Endometrial microvascular endothelial cells (primary cell): Measurements from ENCODE around the gene SCO1. TPM values are rescaled to one million over a fixed set of nuclear protein-coding genes. Genes with fewer than 3 reads are reported as not detected.
"Not testable (repeated sequence)": the region's sequence is repeated elsewhere in the genome, so short reads cannot be mapped to it uniquely, and the experiment has no call there.

ENCODE experiments used
- in situ Hi-C: cut with HindIII; loops from 2 replicates; pipeline ENCODE4 v1.10.0; 2017; ENCODE audit warnings: low sequenced_read_pairs, low pct_unique_long_range_greater_than_20kb; ENCODE audit errors: inconsistent ontology term
- total RNA-seq: library from RNA; depleted of rRNA; stranded (reverse); fragments of >200 nt; gene quantifications from one replicate; pipeline ENCODE4 v1.2.3, GENCODE V29; 2015; ENCODE audit errors: inconsistent ontology term

SCO1 gene
- total RNA-seq = 32.8 TPM

DNA sequence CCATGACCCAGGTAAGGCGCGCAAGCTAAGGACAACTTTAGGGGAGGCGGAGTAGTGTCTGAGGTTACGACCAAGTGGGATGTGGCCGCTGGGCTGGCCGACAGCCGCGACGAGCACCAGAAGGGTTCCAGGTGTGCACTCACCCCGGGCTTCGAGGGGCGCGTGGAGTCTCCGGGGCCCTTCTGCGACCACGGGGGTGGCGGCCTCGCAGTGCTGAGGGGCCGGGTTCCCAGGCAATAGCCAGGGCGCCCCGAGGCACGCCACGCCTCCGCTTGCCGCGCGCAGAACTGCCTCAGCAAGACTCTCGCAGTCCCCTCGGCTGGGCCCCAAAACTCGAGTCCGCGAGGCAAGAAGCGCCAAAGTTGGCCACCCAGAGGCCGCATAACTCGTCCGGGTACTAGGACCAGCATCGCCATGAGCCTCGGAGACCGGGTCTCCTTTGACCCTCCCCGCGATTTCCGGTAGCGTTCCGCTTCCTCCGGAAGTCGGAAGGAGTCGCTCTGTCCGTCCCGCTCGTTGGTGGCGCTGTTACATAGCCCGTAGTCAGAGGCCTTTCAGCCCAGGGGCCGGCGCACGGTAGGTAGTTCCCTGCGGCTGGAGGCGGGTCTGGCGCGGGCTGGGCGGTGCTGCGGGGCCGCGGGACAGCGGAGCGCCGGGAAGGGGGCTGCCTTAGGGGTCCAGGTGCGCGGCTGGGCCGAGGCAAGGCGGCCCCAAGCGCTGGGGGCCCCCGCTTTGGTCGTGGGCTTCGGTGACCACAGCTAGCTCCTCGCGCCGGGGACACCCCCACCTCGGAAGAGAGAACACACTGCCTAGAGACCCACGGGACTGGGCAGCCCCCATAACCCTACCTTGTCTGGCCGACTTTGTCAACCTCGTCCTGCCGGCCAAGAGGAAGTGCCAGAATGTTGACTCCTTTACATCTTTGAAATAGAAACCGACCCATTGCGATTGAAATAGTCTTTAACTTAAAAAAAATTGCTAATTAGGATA, at the start of gene SCO1, which contains the start of gene ADPRM:
Gene SCO1 (minus strand): TSS at position 442 of the 990 bp plus-strand sequence. CDS start 26 bp downstream, at position 416.
Gene ADPRM (plus strand): TSS at position 503 of the 990 bp plus-strand sequence. CDS start 7,333 bp downstream, outside the sequence.
- in situ Hi-C loops = no loop called here

DNA sequence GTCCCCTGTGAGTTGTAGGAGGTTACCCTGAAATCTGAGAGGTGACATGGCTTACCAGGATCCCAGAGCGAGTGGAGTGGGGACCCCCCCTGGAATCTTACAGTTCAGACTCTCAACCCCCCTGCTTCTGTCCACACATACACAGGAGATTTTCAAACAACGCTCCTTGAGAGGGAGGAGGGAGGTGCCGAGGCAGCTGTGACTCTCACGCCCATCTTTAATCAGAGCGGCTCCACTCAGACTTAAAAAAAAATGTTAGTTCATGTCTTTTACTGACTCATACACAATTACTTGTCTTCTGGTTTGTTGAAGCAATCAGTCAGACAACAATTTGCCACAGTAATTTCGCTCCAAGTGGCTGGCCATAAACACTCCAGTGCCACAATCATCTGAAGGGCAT, 47.9 kb upstream of the SCO1 start:
- in situ Hi-C loops = no loop called here

DNA sequence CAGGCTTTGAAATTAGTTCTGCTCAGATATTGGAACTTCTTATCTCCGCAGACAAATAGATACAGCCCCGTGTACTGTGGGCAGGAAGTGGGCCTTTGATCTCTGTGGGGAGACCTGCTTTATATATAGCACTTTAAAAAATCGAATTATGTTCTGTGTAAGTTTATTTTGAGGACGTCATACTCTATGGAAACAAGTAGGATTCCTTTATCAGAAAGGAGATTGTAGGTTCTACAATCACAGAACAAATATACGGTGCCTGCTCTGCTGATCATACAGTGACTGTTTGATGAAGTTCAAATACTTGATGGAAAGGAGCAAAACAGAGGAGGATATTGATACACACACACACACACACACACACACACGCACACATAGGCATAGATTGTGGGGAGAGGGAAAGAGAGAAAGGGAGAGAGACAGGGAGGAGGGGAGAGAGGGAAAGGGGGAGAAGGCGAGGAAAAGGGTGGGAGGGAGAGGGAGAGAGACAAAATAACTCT, 47.2 kb upstream of the SCO1 start:
- in situ Hi-C loops = no loop called here

DNA sequence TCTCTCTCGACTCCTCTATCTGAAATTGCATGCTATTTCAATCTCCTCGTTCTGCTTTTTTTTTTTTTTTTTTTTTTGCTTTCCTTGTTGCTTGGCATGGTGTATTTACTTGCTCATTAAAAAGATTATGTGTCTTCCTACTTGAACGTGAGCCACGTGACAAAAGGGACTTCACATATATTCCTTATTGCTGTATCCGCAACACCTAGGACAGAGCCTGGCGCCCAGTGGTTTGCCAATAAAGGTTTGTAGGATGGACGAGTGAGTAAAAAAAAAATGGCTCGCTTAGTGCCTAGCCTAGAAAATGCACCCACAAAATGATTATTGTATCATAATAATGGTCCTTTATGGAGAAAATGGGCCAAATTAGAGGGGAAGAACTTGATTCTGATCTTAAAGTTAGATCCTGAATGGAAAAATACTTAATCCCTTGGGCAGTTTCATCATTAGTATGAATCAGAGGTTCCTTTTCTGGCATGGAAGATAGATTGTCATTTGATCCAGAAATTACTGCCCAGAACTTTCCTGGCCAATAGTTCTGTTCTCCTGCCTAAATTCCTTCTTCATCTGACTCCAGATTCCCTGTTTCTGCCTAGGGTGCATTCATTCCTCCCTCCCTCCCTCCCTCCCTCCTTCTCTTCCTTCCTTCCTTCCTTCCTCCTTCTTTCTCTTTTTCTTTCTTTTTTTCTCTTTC, 46.1 kb upstream of the SCO1 start:
- in situ Hi-C loops = no loop called here

DNA sequence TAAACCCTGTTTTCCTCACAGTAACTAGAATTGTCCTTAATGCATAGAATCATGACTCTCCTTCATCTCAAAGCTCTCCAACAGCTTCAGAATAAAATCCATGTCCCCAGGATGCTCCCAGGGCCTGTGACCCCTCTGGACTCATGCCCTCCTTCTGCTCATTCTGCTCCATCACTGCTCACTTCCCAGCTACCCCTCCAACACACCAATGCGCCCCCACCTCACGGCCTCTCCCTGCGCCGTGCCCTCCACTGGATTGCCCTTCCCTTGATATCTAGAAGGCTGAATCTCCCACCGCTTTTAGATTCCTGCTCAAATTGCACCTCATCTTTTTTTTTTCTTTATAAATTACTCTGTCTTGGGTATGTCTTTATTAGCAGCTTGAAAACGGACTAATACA, 45.1 kb upstream of the SCO1 start:
- in situ Hi-C loops = no loop called here

DNA sequence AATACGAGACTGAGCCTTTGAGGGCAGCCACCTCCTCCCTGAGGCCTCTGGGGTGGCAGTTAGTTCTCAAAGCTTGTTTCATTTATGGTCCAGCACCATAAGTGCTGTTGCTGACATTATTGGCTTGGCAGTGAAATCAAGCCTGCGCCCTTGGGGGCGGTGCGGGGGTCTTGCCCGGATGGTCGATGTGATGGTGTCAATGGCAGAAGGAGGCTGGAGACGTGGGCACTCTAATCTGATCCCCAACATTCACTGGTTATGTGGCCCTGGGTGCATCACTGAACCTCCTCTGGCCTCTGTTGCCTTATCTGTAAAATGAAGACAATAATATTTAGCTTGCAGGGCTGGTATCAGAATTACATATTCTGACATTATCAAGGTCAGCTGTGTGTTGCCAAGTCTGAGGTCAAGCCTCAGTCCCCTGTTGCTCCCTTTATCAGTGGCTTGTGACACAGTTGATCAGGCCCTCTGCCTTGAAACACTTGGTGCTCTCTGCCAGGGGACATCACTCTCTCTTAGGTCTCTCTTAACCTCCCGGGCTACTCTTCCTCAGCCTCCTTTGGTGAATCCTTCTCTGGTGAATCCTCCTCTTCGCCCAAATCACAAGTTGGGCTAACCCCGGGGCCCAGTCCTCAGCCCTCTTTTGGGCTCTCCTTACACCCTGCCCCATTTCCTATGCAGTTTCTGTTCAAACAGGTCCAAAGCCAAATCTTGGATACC, 44.2 kb upstream of the SCO1 start:
- in situ Hi-C loops = no loop called here

DNA sequence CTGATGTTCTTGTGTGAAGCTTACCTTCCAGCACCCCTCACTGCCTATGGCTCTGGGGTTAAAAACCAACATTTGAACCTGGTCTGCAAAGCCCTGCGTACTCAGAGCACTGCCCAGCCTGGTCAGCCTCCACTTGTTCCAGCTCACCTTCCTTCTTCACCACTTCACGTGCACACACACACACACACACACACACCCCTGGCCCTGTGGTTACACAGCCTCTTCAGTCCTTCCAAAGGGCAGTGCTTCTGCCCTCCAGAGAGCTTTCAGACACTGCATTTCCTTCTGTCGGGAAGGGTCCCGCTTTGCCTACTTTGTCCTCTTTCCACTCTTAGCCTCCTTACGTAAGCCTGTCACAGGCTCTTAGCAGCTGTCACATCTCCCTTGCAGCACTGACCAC, 42.1 kb upstream of the SCO1 start:
- in situ Hi-C loops = no loop called here

DNA sequence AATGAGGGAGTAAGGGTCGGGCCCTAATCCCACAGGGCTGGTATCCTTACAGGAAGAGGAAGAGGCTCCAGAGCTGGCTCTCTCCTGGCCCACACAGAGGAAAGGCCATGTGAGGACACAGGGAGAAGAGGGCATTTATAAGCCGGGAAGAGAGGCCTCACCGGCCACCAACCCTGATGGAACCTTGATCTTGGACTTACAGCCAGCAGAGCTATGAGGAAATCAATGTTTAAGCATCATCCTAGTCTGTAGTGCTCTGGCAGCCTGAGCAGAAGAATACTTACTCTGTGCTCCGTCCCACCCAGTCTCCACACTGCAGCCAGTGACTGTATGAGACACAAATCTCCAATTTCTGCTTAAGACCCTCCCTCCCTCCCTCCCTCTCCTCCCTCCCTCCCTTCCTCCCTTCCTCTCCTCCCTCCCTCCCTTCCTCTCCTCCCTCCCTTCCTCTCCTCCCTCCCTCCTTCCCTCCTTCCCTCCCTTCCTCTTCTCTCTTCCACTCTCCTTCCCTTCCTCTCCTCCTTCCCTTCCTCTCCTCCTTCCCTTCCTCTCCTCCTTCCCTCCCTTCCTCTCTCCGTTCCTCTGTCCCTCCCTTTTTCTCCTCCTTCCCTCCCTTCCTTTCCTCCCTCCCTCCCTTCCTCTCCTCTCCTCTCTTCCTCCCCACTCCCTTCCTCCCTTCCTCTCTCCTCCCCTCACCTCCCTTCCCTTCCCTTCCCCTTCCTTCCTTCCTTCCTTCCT, 41.4 kb upstream of the SCO1 start:
- in situ Hi-C loops = no loop called here

DNA sequence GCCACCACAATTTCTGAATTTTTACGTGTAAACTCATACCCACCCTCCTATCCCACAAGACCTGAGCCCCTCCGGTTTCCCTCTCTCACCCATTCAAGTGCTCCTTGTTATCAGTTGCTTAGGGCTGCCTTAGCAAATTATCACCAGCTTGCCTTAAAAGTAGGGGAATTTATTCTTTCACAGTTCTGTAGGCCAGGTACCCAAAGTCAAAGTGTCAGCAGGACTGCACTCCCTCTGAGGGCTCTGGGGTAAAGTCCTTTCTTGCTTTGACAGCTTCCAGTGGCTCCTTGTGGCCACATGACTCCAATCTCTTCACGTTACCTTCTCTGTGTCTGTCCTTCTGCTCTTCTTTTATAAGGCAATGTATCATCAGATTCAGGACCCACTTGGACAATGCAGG, 40.4 kb upstream of the SCO1 start:
- in situ Hi-C loops = no loop called here

DNA sequence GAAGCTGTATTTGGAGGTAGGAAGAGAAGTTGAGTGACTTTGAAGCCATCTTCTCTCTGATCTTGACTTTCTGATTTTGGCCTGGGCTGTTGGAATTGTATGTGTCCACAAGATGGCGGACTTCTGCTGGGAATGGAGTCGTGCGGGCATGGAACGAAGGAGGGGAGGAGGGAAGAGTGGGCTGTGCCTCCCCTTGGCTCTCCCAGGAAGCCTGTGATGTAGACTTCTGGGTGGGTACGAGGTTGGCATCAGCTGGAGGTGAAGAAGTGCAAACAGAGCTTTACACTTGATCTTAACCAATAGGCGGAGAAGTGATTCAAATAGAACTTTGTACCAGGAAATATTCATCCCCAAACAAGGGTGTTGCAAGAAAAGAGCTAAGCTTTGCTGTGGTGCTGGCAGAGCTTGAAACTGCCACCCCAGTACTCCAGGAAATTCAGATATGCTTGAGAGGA, 39.9 kb upstream of the SCO1 start:
- in situ Hi-C loops = no loop called here

DNA sequence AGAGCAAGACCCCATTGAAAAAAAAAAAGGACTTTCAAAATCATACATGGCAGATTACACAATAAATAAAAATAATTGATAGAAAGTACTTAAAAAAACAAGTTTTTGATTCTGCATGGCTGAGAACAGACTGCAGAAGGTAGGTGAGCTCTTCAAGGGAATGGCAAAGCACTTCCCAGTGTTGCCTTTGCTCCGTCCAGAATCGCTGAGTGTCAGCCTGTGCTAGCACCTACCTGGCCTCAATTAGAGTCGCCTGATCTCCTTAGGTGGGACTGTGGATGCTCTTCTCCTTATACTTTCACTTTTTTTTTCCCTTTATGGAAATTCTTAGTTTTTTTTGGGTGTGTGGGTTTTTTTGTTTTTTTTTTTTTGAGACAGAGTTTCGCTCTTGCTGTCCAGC, 38.5 kb upstream of the SCO1 start:
- in situ Hi-C loops = no loop called here

DNA sequence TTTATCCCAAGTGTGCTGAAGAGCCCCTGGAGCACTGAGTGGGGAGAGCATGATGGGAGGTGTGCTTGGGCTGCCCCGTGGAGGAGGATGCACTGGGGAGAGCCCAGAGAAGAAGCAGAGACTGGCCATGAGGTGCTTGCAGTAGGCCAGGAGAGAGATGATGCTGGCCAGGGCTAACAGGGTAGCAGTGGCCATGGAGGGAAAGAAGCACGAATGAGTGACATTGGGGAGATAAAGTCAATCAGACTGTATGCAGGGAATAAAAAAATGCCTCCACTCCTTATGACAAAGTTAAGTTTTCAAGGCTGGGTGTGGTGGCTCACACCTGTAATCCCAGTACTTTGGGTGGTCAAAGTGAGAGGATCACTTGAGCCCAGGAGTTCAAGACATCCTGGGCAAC, 37.9 kb upstream of the SCO1 start:
- in situ Hi-C loops = no loop called here

DNA sequence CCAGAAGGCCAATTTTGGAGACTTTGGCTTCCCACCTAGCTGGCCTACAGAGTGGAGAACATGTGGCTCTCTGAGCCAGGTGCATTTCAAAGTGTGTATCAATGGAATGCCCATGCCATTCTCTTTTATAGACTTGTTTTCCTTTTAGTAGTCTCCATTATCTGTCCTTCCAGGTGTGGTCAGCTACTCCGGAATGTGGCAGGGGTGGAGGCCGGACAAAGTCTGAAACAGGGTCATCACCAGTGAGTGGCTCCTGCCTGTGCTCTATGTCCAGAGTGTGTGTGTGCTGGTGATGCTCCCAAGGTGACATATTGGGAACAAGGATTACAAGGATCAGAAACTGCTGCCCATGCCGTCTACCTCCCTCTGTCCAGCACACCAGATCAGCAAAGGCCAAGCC, 36.3 kb upstream of the SCO1 start:
- in situ Hi-C loops = no loop called here

DNA sequence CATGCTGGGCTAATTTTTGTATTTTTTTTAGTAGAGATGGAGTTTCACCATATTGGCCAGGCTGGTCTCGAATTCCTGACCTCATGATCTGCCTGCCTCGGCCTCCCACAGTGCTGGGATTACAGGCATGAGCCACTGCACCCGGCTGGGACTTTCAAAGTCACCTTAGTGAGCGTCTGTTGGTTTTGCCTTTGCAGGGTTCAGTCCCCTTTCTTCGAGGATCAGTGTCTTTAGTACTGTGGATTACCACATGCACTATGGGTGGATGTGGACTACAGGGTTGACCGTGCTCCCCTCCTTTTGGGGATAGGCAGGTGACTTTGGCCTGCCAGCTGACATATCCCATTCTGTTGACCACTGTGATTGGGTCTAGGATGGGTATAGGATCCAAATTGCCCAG, 34.8 kb upstream of the SCO1 start:
- in situ Hi-C loops = not testable (repeated sequence)

DNA sequence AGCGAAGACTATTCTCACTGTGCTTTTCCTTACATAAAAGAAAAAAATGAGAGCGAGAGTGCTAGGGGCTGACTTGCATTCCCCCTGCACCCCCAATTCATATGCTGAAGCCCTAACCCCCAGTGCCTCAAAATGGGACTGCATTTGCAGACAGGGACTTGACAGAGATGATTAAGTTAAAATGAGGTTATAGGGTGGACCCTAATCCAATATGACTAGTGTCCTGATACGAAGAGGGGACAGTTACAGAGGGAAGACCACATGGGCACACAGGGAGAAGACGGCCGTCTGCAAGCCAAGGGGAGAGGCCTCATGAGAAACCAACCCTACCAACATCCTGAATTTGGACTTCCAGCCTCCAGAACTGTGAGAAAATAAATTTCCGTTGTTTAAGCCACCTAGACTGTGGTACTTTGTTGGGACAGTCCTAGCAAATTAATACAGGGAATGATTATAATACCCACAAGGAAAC, 34.1 kb upstream of the SCO1 start:
- in situ Hi-C loops = no loop called here

DNA sequence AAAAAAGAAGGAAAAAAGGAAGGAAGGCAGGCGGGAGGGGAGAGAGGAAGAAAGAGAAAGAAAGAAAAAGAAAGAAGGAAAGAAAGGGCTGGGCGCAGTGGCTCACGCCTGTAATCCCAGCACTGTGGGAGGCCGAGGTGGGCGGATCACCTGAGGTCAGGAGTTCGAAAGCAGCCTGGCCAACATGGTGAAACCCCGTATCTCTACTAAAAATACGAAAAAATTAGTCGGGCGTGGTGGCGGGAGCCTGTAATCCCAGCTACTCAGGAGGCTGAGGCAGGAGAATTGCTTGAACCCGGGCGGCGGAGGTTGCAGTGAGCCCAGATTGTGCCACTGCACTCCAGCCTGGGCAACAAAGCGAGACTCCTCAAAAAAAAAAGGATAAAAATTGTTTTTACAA, 32.9 kb upstream of the SCO1 start:
- in situ Hi-C loops = not testable (repeated sequence)

DNA sequence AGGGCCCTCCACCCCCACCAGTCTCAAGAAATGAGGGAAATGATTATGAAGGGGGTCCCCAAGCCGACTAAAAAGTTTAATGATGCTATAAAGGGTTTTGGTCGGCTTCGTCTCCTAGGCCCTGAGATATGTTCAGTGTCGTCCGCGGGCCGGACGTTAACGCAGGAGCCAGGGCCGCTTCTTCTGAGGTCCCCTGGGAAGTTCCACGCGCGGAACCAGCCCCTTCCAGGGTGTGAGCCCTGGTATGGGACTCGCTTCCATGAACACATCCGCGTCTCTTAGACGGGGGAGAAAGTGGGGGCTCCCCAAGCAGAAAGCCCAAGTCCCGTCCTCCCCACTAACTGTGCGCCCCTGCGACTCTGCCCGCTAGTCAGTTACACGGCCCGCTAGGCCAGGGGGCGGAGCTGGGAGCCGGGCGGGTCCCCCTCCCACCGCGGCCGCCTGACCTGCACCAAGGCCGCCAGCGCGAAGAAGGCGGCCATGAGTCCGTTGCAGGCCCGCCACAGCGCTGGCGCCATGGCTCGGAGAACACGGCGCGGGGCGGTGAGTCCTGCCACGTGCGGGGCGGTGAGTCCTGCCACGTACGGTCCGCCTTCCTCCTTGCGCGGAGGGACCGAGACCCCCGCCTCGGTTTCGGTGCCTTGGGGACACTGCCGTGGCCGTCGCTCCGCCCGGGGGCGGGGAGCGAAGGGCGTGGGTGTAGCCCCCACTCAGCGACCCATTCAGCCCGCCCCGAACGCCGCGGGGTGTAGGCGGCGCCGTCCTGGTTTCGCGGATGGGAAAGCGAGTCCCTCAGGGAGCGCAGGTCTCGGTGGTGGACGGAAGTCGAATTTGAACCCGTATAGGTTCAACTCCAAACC, 32.2 kb upstream of the SCO1 start, which contains the start of gene TMEM220:
Gene TMEM220 (minus strand): TSS at position 690 of the 860 bp plus-strand sequence. CDS start 172 bp downstream, at position 518.
- in situ Hi-C loops = no loop called here
